Measurements from ENCODE around the gene PCMTD2.
A peak's percentile ranks its signal among the peaks of the same experiment; 100 is the strongest.

Gene PCMTD2

DNA sequence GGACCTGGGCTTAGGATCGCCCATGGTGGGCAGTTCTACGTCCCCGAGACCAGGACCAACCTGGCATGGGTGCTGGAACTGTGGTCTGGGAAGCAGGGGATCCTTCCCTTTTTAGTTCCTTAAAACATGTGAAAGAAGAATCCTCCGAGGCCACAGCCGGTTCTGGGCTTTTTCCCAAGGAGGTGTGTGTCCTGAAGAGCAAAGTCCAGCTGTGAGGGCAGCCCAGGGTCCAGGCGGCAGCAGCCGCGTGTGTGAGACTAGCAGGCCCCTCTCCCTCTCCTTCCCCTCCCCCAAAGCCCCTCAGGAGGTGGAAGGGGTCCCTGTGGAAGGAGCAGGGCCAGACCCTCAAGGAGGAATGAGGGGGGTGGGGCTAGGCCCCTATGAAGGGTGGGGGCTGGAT lies 35.1 kb upstream of the PCMTD2 start:
- no peak overlapping the region for H3K27ac Mint-ChIP-seq
- no peaks in the 10 kb centered on the region for H3K27me3 Mint-ChIP-seq
- no peak overlapping the region for H3K4me3 Mint-ChIP-seq
- no peaks in the 10 kb centered on the region for H3K9me3 Mint-ChIP-seq
- no peaks in the 10 kb centered on the region for H3K36me3 Mint-ChIP-seq
- H3K4me1 Mint-ChIP-seq: no peaks in the 10 kb centered on the region

DNA sequence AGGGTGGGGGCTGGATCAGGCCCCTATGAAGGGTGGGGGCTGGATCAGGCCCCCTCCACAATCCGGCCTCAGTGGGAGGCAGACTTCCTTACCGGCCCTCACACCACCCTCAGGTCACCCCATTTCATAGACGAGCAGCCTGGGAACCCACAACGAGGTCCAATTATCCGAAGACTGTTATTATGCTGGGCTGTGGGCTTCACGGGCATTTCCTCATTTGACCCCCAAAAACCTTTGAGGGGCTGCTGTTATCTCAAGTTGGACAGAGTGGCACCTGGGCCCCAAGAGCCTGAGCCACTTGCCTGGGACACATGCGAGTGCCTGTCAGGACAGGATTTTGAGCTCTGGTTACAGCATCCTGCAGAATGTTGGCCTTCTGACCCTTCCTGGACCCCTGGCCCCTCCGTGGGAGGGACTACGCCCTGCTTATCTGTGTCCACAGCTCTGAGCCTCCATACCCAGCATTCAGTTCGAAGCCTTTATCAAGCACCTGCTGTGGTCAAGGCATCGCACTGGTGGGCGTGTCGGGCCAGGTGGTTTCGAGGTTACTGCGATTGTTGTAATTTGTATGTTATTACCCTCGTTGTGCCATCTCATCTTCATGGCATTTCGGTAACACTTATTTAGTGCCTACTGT lies 34.5 kb upstream of the PCMTD2 start:
- no peaks in the 10 kb centered on the region for H3K27me3 Mint-ChIP-seq
- H3K4me1 Mint-ChIP-seq: no peaks in the 10 kb centered on the region
- H3K4me3 Mint-ChIP-seq: no peak overlapping the region
- H3K27ac Mint-ChIP-seq: no peak overlapping the region
- H3K36me3 Mint-ChIP-seq: no peaks in the 10 kb centered on the region
- no peaks in the 10 kb centered on the region for H3K9me3 Mint-ChIP-seq

DNA sequence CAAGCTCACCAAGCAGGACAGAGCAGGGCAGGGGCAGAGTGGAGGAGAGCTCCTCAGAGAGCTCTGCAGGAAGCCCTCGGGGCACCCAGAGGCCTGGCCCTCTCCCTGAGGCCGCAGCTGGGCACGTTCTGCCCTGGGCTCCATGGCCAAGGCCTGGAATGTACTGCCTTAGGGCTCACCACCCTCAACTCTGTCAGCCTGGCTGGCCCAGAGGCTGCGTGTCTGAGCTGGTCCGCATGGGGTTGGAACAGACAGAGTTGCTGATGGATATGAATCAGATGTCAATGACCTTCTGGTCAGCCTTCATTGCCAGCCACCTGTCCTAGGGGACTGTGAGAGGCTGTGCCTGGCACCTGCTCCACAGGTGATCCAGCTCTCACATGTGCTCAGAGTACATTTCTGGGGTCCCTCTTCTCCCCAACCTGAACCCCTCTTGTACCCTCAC lies 33.2 kb upstream of the PCMTD2 start:
- Mint-ChIP-seq H3K4me3 (no peak overlapping the region), H3K27ac (no peak overlapping the region), H3K4me1 (peaks cover 3% of the 10 kb centered on the region), H3K36me3 (no peaks in the 10 kb centered on the region), H3K9me3 (no peaks in the 10 kb centered on the region), H3K27me3 (no peaks in the 10 kb centered on the region)

DNA sequence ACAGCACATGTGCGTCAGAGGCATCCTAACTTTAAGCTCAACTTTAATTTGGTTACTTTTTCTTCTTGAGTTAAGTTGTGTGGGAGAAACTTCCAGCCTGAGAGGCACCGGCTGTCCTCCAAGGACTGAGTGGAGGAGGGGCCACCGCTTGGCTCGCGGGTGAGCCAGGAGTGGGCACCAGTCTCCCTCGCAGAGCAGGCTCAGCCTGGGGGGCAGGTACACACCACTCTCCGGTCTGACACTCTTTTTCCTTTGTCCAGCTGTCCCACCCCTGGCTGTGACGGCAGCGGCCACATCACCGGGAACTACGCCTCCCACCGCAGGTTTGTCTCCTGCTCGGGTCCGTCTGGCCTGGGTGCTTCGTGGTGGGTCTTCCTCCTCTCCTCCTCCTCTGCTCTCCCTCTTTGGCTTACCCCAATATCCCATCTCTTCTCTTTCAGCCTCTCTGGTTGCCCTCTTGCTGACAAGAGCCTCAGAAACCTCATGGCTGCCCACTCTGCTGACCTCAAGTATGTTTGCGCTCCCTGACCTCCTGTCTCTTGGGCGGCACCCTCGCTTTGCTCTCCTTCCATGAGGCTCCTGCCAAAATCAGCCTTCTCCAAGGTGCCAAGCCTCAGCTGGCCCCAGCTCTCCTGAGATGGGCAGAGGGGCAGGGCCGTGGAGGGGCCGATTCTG lies 32.6 kb upstream of the PCMTD2 start:
- Mint-ChIP-seq H3K4me3 (no peak overlapping the region), H3K27me3 (no peaks in the 10 kb centered on the region), H3K4me1 (peaks cover 5% of the 10 kb centered on the region), H3K36me3 (no peaks in the 10 kb centered on the region), H3K27ac (no peak overlapping the region), H3K9me3 (no peaks in the 10 kb centered on the region)

DNA sequence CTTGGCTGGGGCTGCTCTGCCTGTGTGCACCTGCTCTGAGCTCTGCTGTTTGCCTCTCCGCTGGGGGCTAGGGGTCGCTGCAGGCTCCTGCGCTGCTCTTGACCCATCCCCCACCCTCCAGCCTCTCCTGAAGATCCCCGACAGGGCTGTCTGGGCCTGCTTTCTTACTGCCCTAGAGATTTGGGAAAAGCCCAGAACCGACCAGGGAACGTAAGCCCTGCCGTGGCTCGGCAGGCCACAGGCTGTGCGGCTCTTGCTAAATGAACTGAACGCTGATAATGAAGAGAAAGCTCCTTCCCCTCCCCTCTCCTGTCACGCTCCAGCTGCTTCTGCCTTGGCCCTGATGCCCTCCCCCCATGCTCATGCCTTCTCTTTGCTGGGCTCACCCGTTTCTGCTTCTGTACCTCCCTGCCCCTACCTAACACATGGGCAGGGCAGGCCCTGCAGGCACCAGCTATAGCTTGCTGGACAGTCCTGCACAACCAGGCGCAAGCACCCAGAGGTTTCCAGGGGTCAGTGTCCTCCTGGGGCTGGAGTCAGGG lies 32.0 kb upstream of the PCMTD2 start:
- H3K4me1 Mint-ChIP-seq: peaks cover 8% of the 10 kb centered on the region
- H3K9me3 Mint-ChIP-seq: no peaks in the 10 kb centered on the region
- no peak overlapping the region for H3K4me3 Mint-ChIP-seq
- no peaks in the 10 kb centered on the region for H3K27me3 Mint-ChIP-seq
- no peaks in the 10 kb centered on the region for H3K36me3 Mint-ChIP-seq
- H3K27ac Mint-ChIP-seq: no peak overlapping the region

DNA sequence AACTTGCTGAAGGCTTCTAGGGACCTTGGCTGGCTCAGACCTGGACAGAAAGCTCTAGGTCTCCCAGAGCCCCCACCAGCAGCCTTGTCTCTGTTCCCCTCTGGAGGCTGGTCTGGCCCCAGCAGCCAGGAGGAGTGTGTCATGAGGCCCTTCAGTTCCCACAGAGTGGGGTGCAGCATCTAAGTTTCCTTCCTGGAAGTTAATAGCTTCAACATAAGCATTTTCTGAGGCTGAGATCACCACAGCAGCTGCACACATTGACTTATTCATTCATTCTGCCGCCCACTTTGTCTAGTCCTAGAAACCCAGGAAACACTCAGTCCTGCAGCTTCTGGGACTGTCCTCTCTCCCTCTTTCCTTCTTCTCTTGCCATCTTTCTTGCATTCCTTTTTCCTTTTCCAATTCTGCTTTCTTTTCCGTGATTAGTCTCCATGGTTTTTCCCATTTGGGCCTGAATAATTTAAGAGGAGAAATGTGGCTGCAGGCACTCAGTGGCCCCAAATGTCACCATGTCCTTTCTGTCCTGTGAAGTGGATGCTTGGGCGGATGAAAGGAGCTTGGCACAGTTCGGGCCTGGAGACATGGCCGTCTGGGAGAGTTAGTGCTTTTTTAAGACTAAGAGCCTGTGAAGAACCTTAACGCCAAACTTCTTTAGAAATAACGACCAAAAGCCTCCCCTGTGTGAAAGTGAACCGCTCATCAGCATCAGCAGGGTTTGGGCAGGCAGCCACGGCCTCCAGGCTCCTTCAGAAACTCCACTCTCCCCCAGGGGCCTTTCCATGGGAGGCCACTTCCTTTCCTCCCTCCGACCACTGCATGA lies 31.0 kb upstream of the PCMTD2 start:
- Mint-ChIP-seq H3K27me3 (no peaks in the 10 kb centered on the region), H3K9me3 (no peaks in the 10 kb centered on the region), H3K36me3 (no peaks in the 10 kb centered on the region), H3K4me1 (peaks cover 8% of the 10 kb centered on the region), H3K27ac (peak overlapping the region; percentile 39), H3K4me3 (no peak overlapping the region)

DNA sequence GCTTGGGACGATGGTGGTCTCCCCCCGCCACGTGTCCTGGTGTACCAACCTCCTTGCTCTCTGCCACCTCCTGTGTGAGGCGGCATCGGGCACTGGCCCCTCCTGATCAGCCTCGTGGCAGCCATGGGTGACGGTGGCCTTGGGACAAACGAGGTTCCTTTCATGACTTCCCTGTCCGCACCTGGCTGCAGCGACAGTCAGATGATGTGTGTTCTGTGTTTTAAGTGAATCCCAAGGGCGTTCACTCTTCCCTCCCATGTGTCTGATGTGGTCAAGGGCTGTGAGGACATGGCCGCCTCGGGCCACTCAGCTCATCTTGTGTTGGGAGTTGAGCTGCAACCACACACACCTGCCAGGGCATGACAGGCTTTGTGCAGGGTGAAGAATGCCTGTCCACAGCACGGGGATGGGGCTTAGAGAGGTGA lies 30.4 kb upstream of the PCMTD2 start:
- Mint-ChIP-seq H3K36me3 (no peaks in the 10 kb centered on the region), H3K27ac (no peak overlapping the region), H3K9me3 (no peaks in the 10 kb centered on the region), H3K27me3 (no peaks in the 10 kb centered on the region), H3K4me1 (peaks cover 8% of the 10 kb centered on the region), H3K4me3 (no peak overlapping the region)

DNA sequence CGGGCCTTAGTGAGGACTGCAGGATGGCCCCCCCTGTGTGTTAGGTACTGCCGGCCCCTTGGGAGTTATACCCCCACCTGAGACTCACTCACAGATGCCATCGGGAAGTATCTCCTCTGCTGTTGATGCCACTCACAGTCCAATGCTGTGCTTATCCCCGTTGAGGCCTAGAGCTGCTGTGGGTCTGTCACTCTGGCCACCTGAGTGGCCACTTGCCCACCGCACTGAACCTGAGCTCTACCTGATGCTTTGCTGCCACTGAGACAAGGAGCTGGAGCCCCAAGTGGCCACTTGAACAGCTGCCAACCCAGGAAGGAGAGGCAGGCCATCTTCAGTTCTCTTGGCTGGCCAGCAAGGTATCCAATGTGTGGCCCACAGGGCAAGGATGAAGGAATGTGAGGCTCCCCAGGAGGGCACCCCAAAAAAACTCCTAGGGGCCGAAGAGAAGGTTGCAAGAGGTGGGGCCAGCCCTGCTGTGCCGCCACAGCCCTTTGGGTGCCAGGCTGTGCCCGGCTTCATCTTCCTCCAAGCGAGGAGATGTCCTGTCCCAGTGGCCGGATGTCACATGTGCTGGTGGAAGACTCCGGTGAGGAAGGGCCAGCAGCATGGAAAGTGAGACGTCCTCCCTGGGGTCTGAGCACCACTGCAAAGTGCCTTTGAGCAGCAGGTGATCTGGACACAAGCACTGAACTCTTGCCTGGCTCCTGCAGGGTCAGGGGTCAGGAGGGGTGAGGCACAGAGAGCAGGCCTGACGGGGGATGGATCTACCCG lies 29.5 kb upstream of the PCMTD2 start:
- H3K27ac Mint-ChIP-seq: no peak overlapping the region
- H3K4me1 Mint-ChIP-seq: peaks cover 8% of the 10 kb centered on the region
- H3K4me3 Mint-ChIP-seq: no peak overlapping the region
- no peaks in the 10 kb centered on the region for H3K36me3 Mint-ChIP-seq
- no peaks in the 10 kb centered on the region for H3K27me3 Mint-ChIP-seq
- H3K9me3 Mint-ChIP-seq: no peaks in the 10 kb centered on the region

DNA sequence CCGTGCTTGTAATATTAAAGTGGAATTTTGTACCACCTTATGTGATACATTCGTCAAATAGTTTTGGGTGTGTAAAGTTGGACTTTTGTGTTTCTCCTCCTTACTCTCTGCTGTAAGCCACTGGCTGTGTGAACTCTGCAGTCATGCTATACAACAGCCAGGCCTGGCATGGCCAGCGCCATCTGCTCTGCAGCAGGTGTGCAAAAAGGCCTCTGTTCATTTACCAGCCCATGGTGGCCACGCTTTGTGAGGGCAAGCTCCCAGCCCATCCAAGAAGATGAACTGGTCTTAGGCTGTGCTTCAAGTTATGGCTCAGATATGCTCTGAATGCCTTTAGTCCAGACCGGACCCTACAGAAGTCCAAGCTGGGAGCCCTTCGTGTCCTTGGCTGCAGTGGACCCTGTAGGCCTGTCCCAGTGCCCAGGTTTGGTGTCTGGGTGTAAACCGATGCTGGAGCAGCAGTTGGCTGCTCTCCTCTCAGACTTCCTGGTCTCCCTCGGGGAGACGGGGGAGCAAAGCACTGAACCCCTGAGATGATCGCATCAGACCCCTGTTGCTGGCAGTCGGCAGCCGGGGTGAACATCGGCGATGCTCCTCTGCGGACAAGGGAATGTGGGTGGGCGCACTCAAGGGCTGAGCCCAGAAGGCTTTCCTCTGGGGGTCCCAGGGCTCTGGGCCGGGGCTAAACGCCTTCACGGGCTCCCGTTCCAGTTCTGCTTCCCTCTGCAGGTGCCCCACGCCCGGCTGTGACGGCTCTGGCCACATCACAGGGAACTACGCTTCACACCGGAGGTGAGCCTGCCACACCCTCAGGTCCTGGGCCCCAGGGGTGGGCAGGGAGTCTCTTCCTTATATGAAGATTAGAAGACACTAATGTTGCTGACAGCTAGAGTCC lies 28.6 kb upstream of the PCMTD2 start:
- H3K27ac Mint-ChIP-seq: no peak overlapping the region
- H3K36me3 Mint-ChIP-seq: no peaks in the 10 kb centered on the region
- H3K4me1 Mint-ChIP-seq: peaks cover 8% of the 10 kb centered on the region
- H3K27me3 Mint-ChIP-seq: no peaks in the 10 kb centered on the region
- H3K9me3 Mint-ChIP-seq: no peaks in the 10 kb centered on the region
- H3K4me3 Mint-ChIP-seq: no peak overlapping the region

DNA sequence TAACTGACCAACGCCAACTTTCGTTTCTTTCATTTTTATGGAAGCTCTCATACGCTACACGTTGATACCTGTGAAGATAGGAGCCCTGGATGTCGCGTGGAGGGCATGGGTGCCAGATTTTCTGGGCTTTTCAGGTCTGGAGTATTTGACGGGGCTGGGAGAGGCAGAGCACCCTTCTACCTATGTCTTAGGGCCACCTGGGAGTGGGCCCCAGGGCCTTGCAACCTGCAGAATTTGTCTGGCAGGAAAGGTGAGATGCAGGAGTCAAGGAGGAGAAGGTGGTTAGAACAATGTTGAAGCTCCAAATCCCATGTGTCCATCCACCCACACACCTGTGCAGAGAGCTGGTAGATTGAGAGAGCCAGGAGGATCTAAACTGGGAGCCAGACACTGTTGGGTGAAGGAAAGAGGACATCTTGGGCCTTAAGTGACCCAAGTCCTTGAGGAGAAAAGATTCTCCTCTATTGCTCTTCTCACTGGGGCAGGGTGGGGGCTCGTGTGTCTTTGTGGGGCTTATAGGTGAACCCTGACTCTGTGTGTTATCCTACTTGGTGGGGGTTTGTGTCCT lies 27.4 kb upstream of the PCMTD2 start:
- H3K4me3 Mint-ChIP-seq: no peak overlapping the region
- H3K27me3 Mint-ChIP-seq: no peaks in the 10 kb centered on the region
- H3K27ac Mint-ChIP-seq: no peak overlapping the region
- H3K9me3 Mint-ChIP-seq: no peaks in the 10 kb centered on the region
- H3K36me3 Mint-ChIP-seq: no peaks in the 10 kb centered on the region
- H3K4me1 Mint-ChIP-seq: peaks cover 12% of the 10 kb centered on the region

DNA sequence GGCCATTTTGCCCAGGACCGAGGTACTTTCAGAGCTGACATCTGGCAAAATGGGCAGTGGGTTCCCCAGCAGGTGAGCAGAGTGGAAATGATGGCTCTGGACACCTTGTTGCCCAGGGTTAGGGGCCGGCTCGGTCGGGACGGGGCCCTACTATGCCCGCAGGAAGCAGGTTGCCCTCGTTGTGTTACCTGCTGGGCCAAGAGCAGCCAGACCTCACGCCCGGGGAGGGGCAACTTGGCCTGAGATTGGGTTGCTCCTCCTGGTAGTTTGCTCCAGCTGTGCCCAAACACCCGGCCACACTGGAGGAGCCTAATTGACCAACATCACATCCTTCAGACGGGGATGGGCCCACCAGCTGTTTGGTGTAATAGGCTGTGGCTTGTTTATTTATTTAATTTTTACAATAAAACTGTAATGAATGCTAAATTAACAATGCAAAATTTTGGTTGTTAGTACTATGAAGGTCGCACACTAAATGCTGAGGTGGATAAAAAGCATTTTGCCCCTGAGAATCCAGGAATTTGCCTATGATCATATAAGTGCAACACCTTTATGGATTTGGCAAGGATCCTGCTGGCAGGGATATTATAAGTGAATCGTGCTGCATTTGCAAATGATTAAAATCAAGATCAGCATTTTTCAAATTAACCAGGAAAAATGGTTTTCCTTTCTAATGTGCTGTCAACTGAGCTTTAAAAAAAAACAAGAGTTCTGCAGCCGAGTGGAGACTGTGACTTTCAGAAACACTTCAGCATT lies 26.6 kb upstream of the PCMTD2 start:
- Mint-ChIP-seq H3K4me1 (peaks cover 19% of the 10 kb centered on the region), H3K27me3 (no peaks in the 10 kb centered on the region), H3K27ac (no peak overlapping the region), H3K36me3 (no peaks in the 10 kb centered on the region), H3K4me3 (no peak overlapping the region), H3K9me3 (no peaks in the 10 kb centered on the region)

DNA sequence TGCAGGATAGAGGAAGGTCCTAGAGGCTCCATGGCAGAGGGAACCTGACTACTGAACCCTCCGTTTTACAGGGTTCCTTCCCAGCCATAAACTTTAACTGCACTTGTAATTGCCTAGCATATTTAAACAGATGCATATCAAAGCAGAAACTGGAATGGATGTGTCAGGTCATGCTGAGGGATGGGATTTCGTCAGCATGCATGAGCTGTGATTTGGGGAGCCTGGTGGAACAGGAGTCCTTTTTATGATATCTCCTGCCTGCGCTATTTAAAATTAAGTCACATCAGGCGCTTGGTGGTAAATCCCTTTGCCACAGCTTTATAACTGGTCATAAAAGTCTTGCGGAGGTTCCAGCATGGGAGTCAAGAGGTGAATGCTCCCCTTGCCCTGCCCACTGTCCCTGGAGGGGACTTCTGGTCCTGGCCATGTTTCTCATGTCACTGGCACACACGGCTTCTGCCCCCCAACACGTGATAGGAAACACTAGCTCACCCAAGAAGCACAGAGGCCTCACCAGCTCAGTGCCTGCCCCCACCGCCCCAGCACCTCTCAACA lies 26.0 kb upstream of the PCMTD2 start:
- Mint-ChIP-seq H3K27ac (no peak overlapping the region), H3K4me3 (no peak overlapping the region), H3K4me1 (peaks cover 20% of the 10 kb centered on the region), H3K9me3 (no peaks in the 10 kb centered on the region), H3K27me3 (no peaks in the 10 kb centered on the region), H3K36me3 (no peaks in the 10 kb centered on the region)

DNA sequence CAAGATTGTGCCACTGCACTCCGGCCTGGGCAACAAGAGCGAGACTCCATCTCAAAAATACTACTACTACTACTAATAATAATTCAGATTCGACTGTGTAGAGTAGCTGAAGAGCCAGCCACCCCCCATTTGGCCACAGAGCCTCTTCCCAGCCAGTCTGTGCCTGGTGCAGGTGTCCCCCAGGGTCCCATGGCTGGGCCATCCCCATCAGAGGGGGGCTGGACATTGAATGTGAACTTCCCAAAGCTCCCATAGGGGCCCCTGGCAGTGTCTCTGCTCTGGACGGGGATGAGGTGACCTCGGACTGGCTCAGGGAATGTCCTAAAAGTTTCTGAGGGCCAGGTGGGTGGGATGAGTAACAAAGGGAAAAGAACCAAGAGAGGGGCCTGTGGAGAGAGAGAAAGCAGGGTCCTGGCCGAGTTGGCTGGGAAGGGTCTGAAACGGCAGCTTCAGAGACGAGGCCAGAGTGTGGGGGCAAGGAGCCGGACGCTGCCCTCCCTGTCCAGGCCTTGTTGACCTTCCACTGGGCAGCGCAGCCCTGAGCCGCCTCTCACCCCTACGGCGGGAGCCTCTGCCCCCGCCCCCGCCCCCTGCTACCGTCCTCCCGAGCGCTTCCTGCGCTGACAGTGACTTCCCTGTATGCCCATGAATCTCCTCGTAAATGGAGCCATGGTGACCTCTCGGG lies 24.9 kb upstream of the PCMTD2 start:
- no peaks in the 10 kb centered on the region for H3K27me3 Mint-ChIP-seq
- H3K4me3 Mint-ChIP-seq: no peak overlapping the region
- H3K4me1 Mint-ChIP-seq: peaks cover 20% of the 10 kb centered on the region
- no peaks in the 10 kb centered on the region for H3K9me3 Mint-ChIP-seq
- H3K36me3 Mint-ChIP-seq: no peaks in the 10 kb centered on the region
- H3K27ac Mint-ChIP-seq: no peak overlapping the region
